Right atrium auricular region (tissue), 2 donors: Measurements from ENCODE around the gene DBN1. TPM values are rescaled to one million over a fixed set of nuclear protein-coding genes. Genes with fewer than 3 reads are reported as not detected.

ENCODE experiments used
- DNase-seq: peaks from one replicate; pipeline ENCODE4 v3.0.0-alpha.2; 2019; ENCODE audit warnings: low spot score
- H3K27ac ChIP-seq, 2 donors: fragments of 200-600 bp; sonication (generic); 1 replicate in 1 of 2; 2 replicates in 1 of 2; pipeline ENCODE4 v1.5.1; 2016 to 2019
- H3K27me3 ChIP-seq, 2 donors: fragments of 200-600 bp; sonication (generic); one replicate each; pipeline versions ENCODE4 v1.5.1 to v1.6.0; 2017 to 2019
- H3K36me3 ChIP-seq: fragments of 200-600 bp; sonication (generic); one replicate; pipeline ENCODE4 v1.5.1; 2016
- H3K4me1 ChIP-seq, 2 donors: fragments of 200-600 bp; sonication (generic); one replicate each; pipeline versions ENCODE4 v1.5.1 to v1.6.0; 2017 to 2019
- H3K4me3 ChIP-seq, 2 donors: fragments of 200-600 bp; sonication (generic); 1 replicate in 1 of 2; 2 replicates in 1 of 2; pipeline ENCODE4 v1.5.1; 2017 to 2019; ENCODE audit warnings: mild to moderate bottlenecking in 1 of 2, moderate library complexity in 1 of 2
- H3K9me3 ChIP-seq, 2 donors: fragments of 200-600 bp; sonication (generic); one replicate each; pipeline ENCODE4 v1.5.1; 2019
- CTCF ChIP-seq, 2 donors: fragments of 200-600 bp; sonication (generic); IDR thresholded peaks; one replicate each; pipeline ENCODE4 v1.5.1; 2019; ENCODE audit warnings: antibody characterized with exemption in 2 of 2
- total RNA-seq, 2 donors: library from RNA; depleted of rRNA; stranded (reverse); fragments of >200 nt; gene quantifications; one replicate each; pipeline ENCODE4 v1.1.0, GENCODE V29; 2016

Gene DBN1
- total RNA-seq, 2 donors from 2014 or later: 25.0 to 47.2 TPM

DNA sequence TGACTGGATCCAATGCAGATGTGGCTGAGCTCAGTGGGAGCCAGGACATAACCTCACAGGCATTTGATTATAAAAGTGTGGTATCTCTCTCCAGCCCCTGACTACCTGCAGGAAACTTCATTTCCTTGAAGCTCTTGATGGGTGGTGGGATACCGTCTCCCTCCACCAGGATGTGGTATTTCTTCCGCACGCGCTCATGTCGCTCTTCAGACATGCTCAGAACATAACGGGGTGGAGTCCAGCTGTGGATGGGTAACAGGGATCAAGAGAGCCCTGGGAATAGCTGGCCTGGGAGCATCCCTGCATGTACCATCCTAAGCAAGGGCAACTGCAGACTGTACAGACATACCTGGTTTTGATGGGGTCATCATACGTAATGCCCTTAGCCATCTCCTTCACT is 42.1 kb upstream of the DBN1 start:
- Histone ChIP-seq H3K27me3 (no peaks in the 10 kb centered on the region), H3K36me3 (peaks cover 66% of the 10 kb centered on the region), H3K27ac (no peak overlapping the region), H3K4me1 (peaks cover 0 to 22% of the 10 kb centered on the region in 2 donors), H3K9me3 (no peaks in the 10 kb centered on the region), H3K4me3 (peak overlapping the region in 1 of 2 donors; percentile 83)
- TF ChIP-seq CTCF (IDR thresholded peaks at IDR 0.05): no peak
- no peak for DNase-seq

DNA sequence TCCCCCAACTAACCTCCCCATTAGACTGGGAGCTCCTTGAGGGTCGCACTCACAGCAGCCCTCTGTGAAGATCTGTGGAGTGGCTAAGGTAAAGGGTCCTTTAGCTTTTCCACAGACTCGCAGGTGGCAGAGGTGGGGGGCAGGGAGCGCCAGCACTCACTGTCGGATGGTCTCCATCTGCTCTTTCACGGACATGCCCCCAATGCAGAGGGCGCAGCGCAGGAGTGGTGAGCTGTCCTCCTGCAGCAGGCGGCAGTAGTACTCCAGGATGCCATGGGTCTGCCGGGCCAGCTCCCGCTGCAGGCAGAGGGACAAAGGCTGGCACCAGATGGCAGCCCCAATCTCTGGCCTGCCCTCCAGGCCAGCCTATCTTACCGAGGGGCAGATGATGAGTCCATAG is 41.1 kb upstream of the DBN1 start:
- no peak overlapping the region for H3K4me3 ChIP-seq
- peaks cover 0 to 29% of the 10 kb centered on the region in 2 donors for H3K4me1 ChIP-seq
- no peak for DNase-seq
- no peak overlapping the region for H3K27ac ChIP-seq
- no peaks in the 10 kb centered on the region for H3K27me3 ChIP-seq
- TF ChIP-seq CTCF (IDR thresholded peaks at IDR 0.05): no peak
- H3K36me3 ChIP-seq: peaks cover 55% of the 10 kb centered on the region
- no peaks in the 10 kb centered on the region for H3K9me3 ChIP-seq

DNA sequence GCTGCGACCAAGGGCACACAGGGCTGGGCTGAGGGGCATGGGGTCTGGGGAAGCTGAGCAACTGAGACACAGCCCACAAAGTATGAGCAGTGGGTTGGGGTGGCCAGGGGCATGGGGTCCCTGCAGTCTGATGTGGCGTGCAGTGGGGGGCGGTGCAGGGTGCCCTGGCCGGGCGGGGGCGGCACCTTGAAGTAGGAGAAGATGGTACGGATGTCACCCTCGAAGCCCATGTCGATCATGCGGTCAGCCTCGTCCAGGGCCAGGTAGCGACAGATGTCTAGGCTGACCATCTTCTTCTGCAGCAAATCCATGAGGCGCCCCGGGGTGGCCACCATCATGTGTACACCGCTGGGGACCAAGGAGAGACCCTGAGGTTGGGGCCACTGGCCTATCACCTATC is 40.1 kb upstream of the DBN1 start:
- Histone ChIP-seq H3K9me3 (no peaks in the 10 kb centered on the region), H3K36me3 (peaks cover 52% of the 10 kb centered on the region), H3K27me3 (no peaks in the 10 kb centered on the region), H3K4me1 (peaks cover 0 to 27% of the 10 kb centered on the region in 2 donors), H3K27ac (no peak overlapping the region), H3K4me3 (no peak overlapping the region)
- no peak for DNase-seq
- TF ChIP-seq CTCF (IDR thresholded peaks at IDR 0.05): no peak

GRCh38 chr5:177512736-177513380 is 39.4 kb upstream of the DBN1 start:
- no peak overlapping the region for H3K4me3 ChIP-seq
- H3K27me3 ChIP-seq: no peaks in the 10 kb centered on the region
- peaks cover 52% of the 10 kb centered on the region for H3K36me3 ChIP-seq
- H3K27ac ChIP-seq: no peak overlapping the region
- TF ChIP-seq CTCF (IDR thresholded peaks at IDR 0.05): no peak
- DNase-seq: no peak
- H3K4me1 ChIP-seq: peaks cover 0 to 27% of the 10 kb centered on the region in 2 donors
- H3K9me3 ChIP-seq: no peaks in the 10 kb centered on the region

GRCh38 chr5:177511796-177512675 is 38.6 kb upstream of the DBN1 start:
- no peak overlapping the region for H3K4me3 ChIP-seq
- peaks cover 0 to 24% of the 10 kb centered on the region in 2 donors for H3K4me1 ChIP-seq
- H3K36me3 ChIP-seq: peaks cover 52% of the 10 kb centered on the region
- no peak overlapping the region for H3K27ac ChIP-seq
- no peaks in the 10 kb centered on the region for H3K27me3 ChIP-seq
- no peaks in the 10 kb centered on the region for H3K9me3 ChIP-seq
- DNase-seq: no peak
- no peak for TF ChIP-seq CTCF (IDR thresholded peaks at IDR 0.05)
